Mesothelial cell of epicardium (in vitro differentiated cells): ENCODE results near the gene LTBP4. TPM values are rescaled to one million over a fixed set of nuclear protein-coding genes. Genes with fewer than 3 reads are reported as not detected.

Source experiments
- DNase-seq, 2 experiments: peaks; one replicate each; pipeline ENCODE4 v3.0.0; 2021; ENCODE audit warnings: low spot score in 2 of 2; ENCODE audit not compliant: unreplicated experiment in 2 of 2
- H3K27ac Mint-ChIP-seq: 2 replicates; pipeline ENCODE4 v1.8.0; 2021; ENCODE audit warnings: mixed read lengths
- H3K27me3 Mint-ChIP-seq: 2 replicates; pipeline ENCODE4 v1.8.0; 2021; ENCODE audit warnings: low read depth, mixed read lengths
- H3K36me3 Mint-ChIP-seq: 2 replicates; pipeline ENCODE4 v1.8.0; 2021; ENCODE audit warnings: mixed read lengths
- H3K4me1 Mint-ChIP-seq: 2 replicates; pipeline ENCODE4 v1.8.0; 2021; ENCODE audit warnings: mixed read lengths
- H3K4me3 Mint-ChIP-seq: 2 replicates; pipeline ENCODE4 v1.8.0; 2021; ENCODE audit warnings: mild to moderate bottlenecking, moderate library complexity, mixed read lengths
- H3K9me3 Mint-ChIP-seq: 2 replicates; pipeline ENCODE4 v1.8.0; 2021; ENCODE audit warnings: mixed read lengths
- CTCF ChIP-seq: fragments of 200-600 bp; sonication (generic); IDR thresholded peaks from one replicate; pipeline ENCODE4 v1.5.0; 2021; ENCODE audit warnings: antibody characterized with exemption; ENCODE audit not compliant: unreplicated experiment
- total RNA-seq: library from RNA; stranded (reverse); gene quantifications from 3 replicates; pipeline ENCODE4 v1.2.1, GENCODE V29; 2021

The LTBP4 gene
- 341 to 364 TPM (median 344 TPM) in 3 replicates for total RNA-seq

GRCh38 chr19:40601134-40601974, at the start of gene LTBP4:
Gene LTBP4, plus strand, starts transcription at chr19:40601369. Its CDS starts 19 bp downstream, at chr19:40601388.
- H3K4me1 Mint-ChIP-seq, result peaks cover 51% of the 10 kb centered on the region
- no peaks in the 10 kb centered on the region for H3K36me3 Mint-ChIP-seq
- H3K27me3 Mint-ChIP-seq, result peaks cover 60% of the 10 kb centered on the region
- no peak for DNase-seq
- peak within 1 kb of the TSS; percentile 9 for H3K27ac Mint-ChIP-seq
- peak within 1 kb of the TSS; percentile 62 for H3K4me3 Mint-ChIP-seq
- no peaks in the 10 kb centered on the region for H3K9me3 Mint-ChIP-seq
- no peak for TF ChIP-seq CTCF

GRCh38 chr19:40552848-40553247, 48.3 kb upstream of the LTBP4 start:
- no peak for DNase-seq
- no peak for TF ChIP-seq CTCF
- H3K4me3 Mint-ChIP-seq, result no peak overlapping the region
- H3K9me3 Mint-ChIP-seq, result no peaks in the 10 kb centered on the region
- H3K27me3 Mint-ChIP-seq, result peaks cover 87% of the 10 kb centered on the region
- no peaks in the 10 kb centered on the region for H3K36me3 Mint-ChIP-seq
- no peak overlapping the region for H3K27ac Mint-ChIP-seq
- peaks cover 8% of the 10 kb centered on the region for H3K4me1 Mint-ChIP-seq

GRCh38 chr19:40553885-40554857, 47.0 kb upstream of the LTBP4 start:
- Mint-ChIP-seq H3K4me1 (peaks cover 4% of the 10 kb centered on the region), H3K27ac (no peak overlapping the region), H3K27me3 (peaks cover 84% of the 10 kb centered on the region), H3K4me3 (no peak overlapping the region), H3K9me3 (no peaks in the 10 kb centered on the region), H3K36me3 (no peaks in the 10 kb centered on the region)
- DNase-seq, result no peak
- TF ChIP-seq CTCF, result no peak

GRCh38 chr19:40555978-40556689, 45.0 kb upstream of the LTBP4 start:
- no peak for DNase-seq
- peaks cover 87% of the 10 kb centered on the region for H3K27me3 Mint-ChIP-seq
- H3K27ac Mint-ChIP-seq, result no peak overlapping the region
- H3K36me3 Mint-ChIP-seq, result no peaks in the 10 kb centered on the region
- H3K4me3 Mint-ChIP-seq, result no peak overlapping the region
- no peaks in the 10 kb centered on the region for H3K9me3 Mint-ChIP-seq
- TF ChIP-seq CTCF, result no peak
- peaks cover 2% of the 10 kb centered on the region for H3K4me1 Mint-ChIP-seq

- Mint-ChIP-seq H3K27me3 (peaks cover 90% of the 10 kb centered on the region), H3K27ac (no peak overlapping the region), H3K4me1 (peaks cover 2% of the 10 kb centered on the region), H3K36me3 (no peaks in the 10 kb centered on the region), H3K4me3 (no peak overlapping the region), H3K9me3 (no peaks in the 10 kb centered on the region)
- no peak for DNase-seq
- TF ChIP-seq CTCF, result no peak
Measured at GRCh38 chr19:40556953-40557530, 44.1 kb upstream of the LTBP4 start.
